Activated naive CD4-positive, alpha-beta T cell treated with anti-CD3 and anti-CD28 coated beads, Interleukin-2, amount 10 ng/mL, durations not matched to agents 7 days and 5 days (primary cell): ENCODE data around the gene NXPE4.
"Not testable (repeated sequence)": the region's sequence is repeated elsewhere in the genome, so short reads cannot be mapped to it uniquely, and the experiment has no call there.

Experiments
- CTCF ChIA-PET: fragments of 350-600 bp; sonication (Branson Sonifier 250); formaldehyde crosslinking; loops from one replicate; lab custom pipeline; 2021; ENCODE audit warnings: antibody characterized with exemption; lab: Charles Lee
- DNase-seq: peaks from one replicate; pipeline ENCODE4 v3.0.0-alpha.2; 2020
- H3K27ac Mint-ChIP-seq: one replicate; pipeline ENCODE4 v1.8.0; 2021; ENCODE audit warnings: mild to moderate bottlenecking, moderate library complexity, mixed read lengths
- H3K27me3 Mint-ChIP-seq: one replicate; pipeline ENCODE4 v1.8.0; 2021; ENCODE audit warnings: mild to moderate bottlenecking, mixed read lengths
- H3K36me3 Mint-ChIP-seq: one replicate; pipeline ENCODE4 v1.8.0; 2021; ENCODE audit warnings: mixed read lengths
- H3K4me1 Mint-ChIP-seq: one replicate; pipeline ENCODE4 v1.8.0; 2021; ENCODE audit warnings: mixed read lengths
- H3K4me3 Mint-ChIP-seq: one replicate; pipeline ENCODE4 v1.8.0; 2021; ENCODE audit warnings: mild to moderate bottlenecking, moderate library complexity, mixed read lengths
- H3K9me3 Mint-ChIP-seq: one replicate; pipeline ENCODE4 v1.8.0; 2021; ENCODE audit warnings: mixed read lengths

NXPE4 gene

GRCh38 chr11:114604886-114605285 lies 9.3 kb upstream of the NXPE4 start:
- Mint-ChIP-seq H3K9me3 (peaks cover 9% of the 10 kb centered on the region), H3K36me3 (no peaks in the 10 kb centered on the region), H3K27ac (no peak overlapping the region), H3K27me3 (no peaks in the 10 kb centered on the region), H3K4me1 (no peaks in the 10 kb centered on the region), H3K4me3 (no peak overlapping the region)
- DNase-seq: no peak
- CTCF ChIA-PET: no interaction called here

GRCh38 chr11:114604179-114604813 lies 8.7 kb upstream of the NXPE4 start:
- H3K27ac Mint-ChIP-seq: no peak overlapping the region
- H3K4me1 Mint-ChIP-seq: no peaks in the 10 kb centered on the region
- CTCF ChIA-PET: no interaction called here
- peaks cover 9% of the 10 kb centered on the region for H3K9me3 Mint-ChIP-seq
- H3K4me3 Mint-ChIP-seq: no peak overlapping the region
- no peaks in the 10 kb centered on the region for H3K36me3 Mint-ChIP-seq
- H3K27me3 Mint-ChIP-seq: no peaks in the 10 kb centered on the region
- DNase-seq: no peak

GRCh38 chr11:114603151-114603550 lies 7.6 kb upstream of the NXPE4 start:
- H3K27ac Mint-ChIP-seq, H3K4me1 Mint-ChIP-seq, DNase-seq, H3K36me3 Mint-ChIP-seq, H3K9me3 Mint-ChIP-seq, CTCF ChIA-PET, H3K4me3 Mint-ChIP-seq, H3K27me3 Mint-ChIP-seq: not testable (repeated sequence)

- H3K27me3 Mint-ChIP-seq: peaks cover 3% of the 10 kb centered on the region
- DNase-seq: no peak
- H3K36me3 Mint-ChIP-seq: no peaks in the 10 kb centered on the region
- no peaks in the 10 kb centered on the region for H3K9me3 Mint-ChIP-seq
- no peak overlapping the region for H3K27ac Mint-ChIP-seq
- CTCF ChIA-PET: no interaction called here
- H3K4me3 Mint-ChIP-seq: no peak overlapping the region
- no peaks in the 10 kb centered on the region for H3K4me1 Mint-ChIP-seq
Observed at GRCh38 chr11:114598461-114598860, 2.9 kb upstream of the NXPE4 start.

- Mint-ChIP-seq H3K4me1 (no peaks in the 10 kb centered on the region), H3K9me3 (no peaks in the 10 kb centered on the region), H3K4me3 (no peak overlapping the region), H3K36me3 (no peaks in the 10 kb centered on the region), H3K27ac (no peak overlapping the region), H3K27me3 (peaks cover 3% of the 10 kb centered on the region)
- DNase-seq: no peak
- CTCF ChIA-PET: no interaction called here
Observed at GRCh38 chr11:114596175-114596919, 761 bp upstream of the NXPE4 start.

GRCh38 chr11:114594703-114595102 lies 883 bp downstream of the NXPE4 start:
- Mint-ChIP-seq H3K27ac (no peak overlapping the region), H3K27me3 (peaks cover 3% of the 10 kb centered on the region), H3K9me3 (no peaks in the 10 kb centered on the region), H3K4me3 (no peak overlapping the region), H3K4me1 (no peaks in the 10 kb centered on the region), H3K36me3 (no peaks in the 10 kb centered on the region)
- DNase-seq: no peak
- CTCF ChIA-PET: no interaction called here

- Mint-ChIP-seq H3K27ac (no peak overlapping the region), H3K4me3 (no peak overlapping the region), H3K27me3 (no peaks in the 10 kb centered on the region), H3K4me1 (no peaks in the 10 kb centered on the region), H3K9me3 (peaks cover 30% of the 10 kb centered on the region), H3K36me3 (no peaks in the 10 kb centered on the region)
- CTCF ChIA-PET: no interaction called here
- no peak for DNase-seq
Observed at GRCh38 chr11:114587398-114587953, 8.1 kb downstream of the NXPE4 start.

- Mint-ChIP-seq H3K36me3 (no peaks in the 10 kb centered on the region), H3K4me3 (no peak overlapping the region), H3K9me3 (peaks cover 30% of the 10 kb centered on the region), H3K27ac (no peak overlapping the region), H3K4me1 (no peaks in the 10 kb centered on the region), H3K27me3 (no peaks in the 10 kb centered on the region)
- CTCF ChIA-PET: no interaction called here
- DNase-seq: no peak
Observed at GRCh38 chr11:114586797-114587196, 8.8 kb downstream of the NXPE4 start.

GRCh38 chr11:114571712-114572111 lies 23.9 kb downstream of the NXPE4 start:
- H3K27me3 Mint-ChIP-seq: no peaks in the 10 kb centered on the region
- no peaks in the 10 kb centered on the region for H3K36me3 Mint-ChIP-seq
- H3K9me3 Mint-ChIP-seq: no peaks in the 10 kb centered on the region
- DNase-seq: no peak
- H3K27ac Mint-ChIP-seq: no peak overlapping the region
- no peak overlapping the region for H3K4me3 Mint-ChIP-seq
- CTCF ChIA-PET: interaction anchor here (1.6 kb wide), 1 partner anchor 231 kb away, joined by 5 read pairs; no protein-coding TSS in a partner anchor
- no peaks in the 10 kb centered on the region for H3K4me1 Mint-ChIP-seq

GRCh38 chr11:114569801-114570200 lies 25.8 kb downstream of the NXPE4 start:
- Mint-ChIP-seq H3K36me3 (no peaks in the 10 kb centered on the region), H3K4me3 (no peak overlapping the region), H3K9me3 (no peaks in the 10 kb centered on the region), H3K4me1 (no peaks in the 10 kb centered on the region), H3K27me3 (no peaks in the 10 kb centered on the region), H3K27ac (no peak overlapping the region)
- DNase-seq: no peak
- CTCF ChIA-PET: interaction anchor here (0.7 kb wide), 1 partner anchor 10 kb away, joined by 3 read pairs; no protein-coding TSS in a partner anchor

GRCh38 chr11:114566276-114566675 lies 29.3 kb downstream of the NXPE4 start:
- Mint-ChIP-seq H3K27me3 (no peaks in the 10 kb centered on the region), H3K36me3 (no peaks in the 10 kb centered on the region), H3K4me1 (no peaks in the 10 kb centered on the region), H3K9me3 (no peaks in the 10 kb centered on the region), H3K27ac (no peak overlapping the region), H3K4me3 (no peak overlapping the region)
- CTCF ChIA-PET: no interaction called here
- DNase-seq: no peak

- DNase-seq: no peak
- Mint-ChIP-seq H3K36me3 (no peaks in the 10 kb centered on the region), H3K4me3 (no peak overlapping the region), H3K27ac (no peak overlapping the region), H3K4me1 (no peaks in the 10 kb centered on the region), H3K9me3 (no peaks in the 10 kb centered on the region), H3K27me3 (no peaks in the 10 kb centered on the region)
- CTCF ChIA-PET: no interaction called here
Observed at GRCh38 chr11:114564831-114565230, 30.8 kb downstream of the NXPE4 start.

GRCh38 chr11:114563077-114563476 lies 32.5 kb downstream of the NXPE4 start:
- H3K9me3 Mint-ChIP-seq: no peaks in the 10 kb centered on the region
- no peak overlapping the region for H3K27ac Mint-ChIP-seq
- no peaks in the 10 kb centered on the region for H3K36me3 Mint-ChIP-seq
- no peaks in the 10 kb centered on the region for H3K4me1 Mint-ChIP-seq
- H3K27me3 Mint-ChIP-seq: no peaks in the 10 kb centered on the region
- CTCF ChIA-PET: no interaction called here
- no peak for DNase-seq
- H3K4me3 Mint-ChIP-seq: no peak overlapping the region

- H3K27ac Mint-ChIP-seq: no peak overlapping the region
- DNase-seq: no peak
- H3K9me3 Mint-ChIP-seq: no peaks in the 10 kb centered on the region
- no peaks in the 10 kb centered on the region for H3K27me3 Mint-ChIP-seq
- H3K4me1 Mint-ChIP-seq: no peaks in the 10 kb centered on the region
- H3K36me3 Mint-ChIP-seq: no peaks in the 10 kb centered on the region
- CTCF ChIA-PET: no interaction called here
- H3K4me3 Mint-ChIP-seq: no peak overlapping the region
Observed at GRCh38 chr11:114562166-114562916, 33.2 kb downstream of the NXPE4 start.
